Esophagus muscularis mucosa (tissue), 4 donors: ENCODE measurements around the gene KRT83. TPM values are rescaled to one million over a fixed set of nuclear protein-coding genes. Genes with fewer than 3 reads are reported as not detected.

Source experiments
- DNase-seq: peaks from one replicate; pipeline ENCODE4 v3.0.0-alpha.2; 2017; ENCODE audit errors: extremely low spot score
- H3K27ac ChIP-seq, 4 donors: fragments of 200-600 bp; sonication (generic); replicated peaks in 1 of 4; 1 replicate in 3 of 4; 2 replicates in 1 of 4; pipeline ENCODE4 v1.5.1; 2016 to 2019; ENCODE audit warnings: mild to moderate bottlenecking in 1 of 4
- H3K27me3 ChIP-seq, 4 donors: fragments of 200-600 bp; sonication (generic); one replicate each; pipeline versions ENCODE4 v1.5.1 to v1.6.0; 2016 to 2019
- H3K36me3 ChIP-seq, 4 donors: fragments of 200-600 bp; sonication (generic); one replicate each; pipeline ENCODE4 v1.5.1; 2016 to 2019
- H3K4me1 ChIP-seq, 4 donors: fragments of 200-600 bp; sonication (generic); one replicate each; pipeline ENCODE4 v1.5.1; 2016 to 2019
- H3K4me3 ChIP-seq, 4 donors: fragments of 200-600 bp; sonication (generic); 1 replicate in 2 of 4; 2 replicates in 2 of 4; pipeline ENCODE4 v1.5.1; 2016 to 2019; ENCODE audit warnings: mild to moderate bottlenecking in 4 of 4, moderate library complexity in 1 of 4
- H3K9me3 ChIP-seq, 4 donors: fragments of 200-600 bp; sonication (generic); 1 replicate in 3 of 4; 2 replicates in 1 of 4; pipeline ENCODE4 v1.5.1; 2016 to 2019
- CTCF ChIP-seq, 3 experiments: fragments of 200-600 bp in 2 of 3; fragments of 450-650 bp in 1 of 3; sonication (generic) in 2 of 3; IDR thresholded peaks; one replicate each; pipeline ENCODE4 v1.5.1; 2017 to 2019; ENCODE audit warnings: antibody characterized with exemption in 3 of 3, mild to moderate bottlenecking in 2 of 3, moderate library complexity in 1 of 3
- EP300 ChIP-seq: sonication (generic); formaldehyde crosslinking; IDR thresholded peaks from one replicate; pipeline ENCODE4 v1.6.1; 2017; ENCODE audit warnings: antibody characterized with exemption
- POLR2A ChIP-seq: fragments of 450-650 bp; IDR thresholded peaks from one replicate; pipeline ENCODE4 v1.6.1; 2017; ENCODE audit warnings: antibody characterized with exemption, moderate library complexity, mild to moderate bottlenecking, low read depth
- POLR2AphosphoS5 ChIP-seq, 2 donors: sonication (generic); formaldehyde crosslinking; IDR thresholded peaks; one replicate each; pipeline ENCODE4 v1.6.1; 2017; ENCODE audit warnings: antibody characterized with exemption in 2 of 2
- WGBS: methylation state at CpG from one replicate; pipeline ENCODE4 v1.1.5; 2018; 5-methylcytosine and 5-hydroxymethylcytosine counted together
- intact Hi-C: fragments of 100-400 bp; cut with DNase I; formaldehyde crosslinking; loops from one replicate; pipeline ENCODE4 v1.15.1; 2023
- total RNA-seq, 4 donors: library from RNA; depleted of rRNA; stranded (reverse); fragments of >200 nt; gene quantifications; one replicate each; pipeline versions ENCODE4 v1.1.0 to v1.2.1, GENCODE V29; 2016

The KRT83 gene
- total RNA-seq, 4 donors from 2014 or later = not detected

- Histone ChIP-seq H3K36me3 (no peaks in the 10 kb centered on the region), H3K4me1 (peaks cover 0 to 5% (median 0%) of the 10 kb centered on the region in 4 donors), H3K9me3 (no peaks in the 10 kb centered on the region), H3K27ac (no peak overlapping the region), H3K27me3 (peaks cover 0 to 12% (median 0%) of the 10 kb centered on the region in 4 donors), H3K4me3 (no peak overlapping the region)
- intact Hi-C loops = no loop called here
- TF ChIP-seq CTCF (IDR thresholded peaks at IDR 0.05) (no peak), POLR2AphosphoS5 (IDR thresholded peaks at IDR 0.05) (no peak), POLR2A (no peak), EP300 (no peak)
- 87% methylated on average over 3 of the region's 13 CpGs for WGBS
- no peak for DNase-seq
These were observed 6.7 kb downstream of the KRT83 start for GRCh38 chr12:52314511-52314910.

GRCh38 chr12:52313926-52314325 lies 7.3 kb downstream of the KRT83 start:
- no peak for DNase-seq
- Histone ChIP-seq H3K4me1 (peaks cover under 1 to 10% (median 4%) of the 10 kb centered on the region in 4 donors), H3K9me3 (no peaks in the 10 kb centered on the region), H3K27ac (no peak overlapping the region), H3K4me3 (no peak overlapping the region), H3K36me3 (no peaks in the 10 kb centered on the region), H3K27me3 (peaks cover 0 to 7% (median 0%) of the 10 kb centered on the region in 4 donors)
- no peak for TF ChIP-seq EP300
- TF ChIP-seq CTCF (IDR thresholded peaks at IDR 0.05) = no peak
- no peak for TF ChIP-seq POLR2A
- TF ChIP-seq POLR2AphosphoS5 (IDR thresholded peaks at IDR 0.05) = no peak
- intact Hi-C loops = no loop called here
- 87% methylated on average over 9 of the region's 9 CpGs for WGBS

GRCh38 chr12:52313461-52313860 lies 7.7 kb downstream of the KRT83 start:
- no peaks in the 10 kb centered on the region for H3K36me3 ChIP-seq
- H3K27ac ChIP-seq = no peak overlapping the region
- H3K4me1 ChIP-seq = peaks cover 5 to 15% (median 9%) of the 10 kb centered on the region in 4 donors
- no peaks in the 10 kb centered on the region for H3K9me3 ChIP-seq
- no peak overlapping the region for H3K4me3 ChIP-seq
- TF ChIP-seq EP300 = no peak
- TF ChIP-seq POLR2A = no peak
- TF ChIP-seq POLR2AphosphoS5 (IDR thresholded peaks at IDR 0.05) = no peak
- TF ChIP-seq CTCF (IDR thresholded peaks at IDR 0.05) = no peak
- DNase-seq = no peak
- intact Hi-C loops = no loop called here
- WGBS = 76% methylated on average over 3 of the region's 3 CpGs
- peaks cover 0 to 6% (median 0%) of the 10 kb centered on the region in 4 donors for H3K27me3 ChIP-seq

GRCh38 chr12:52312086-52312485 lies 9.1 kb downstream of the KRT83 start:
- intact Hi-C loops = no loop called here
- no peak for DNase-seq
- WGBS = 82% methylated on average over 4 of the region's 4 CpGs

More at GRCh38 chr12:52312086-52312485, 9.1 kb downstream of the KRT83 start:
- H3K4me3 ChIP-seq = no peak overlapping the region
- peaks cover 7 to 27% (median 19%) of the 10 kb centered on the region in 4 donors for H3K4me1 ChIP-seq
- H3K27me3 ChIP-seq = peaks cover 0 to 14% (median 0%) of the 10 kb centered on the region in 4 donors
- no peaks in the 10 kb centered on the region for H3K36me3 ChIP-seq
- no peak overlapping the region for H3K27ac ChIP-seq
- TF ChIP-seq CTCF (IDR thresholded peaks at IDR 0.05) = no peak
- no peak for TF ChIP-seq EP300
- TF ChIP-seq POLR2AphosphoS5 (IDR thresholded peaks at IDR 0.05) = no peak
- no peak for TF ChIP-seq POLR2A
- H3K9me3 ChIP-seq = no peaks in the 10 kb centered on the region
